SHP77 (cell line): ENCODE data around the gene MEGF6.

Source experiments
- DNase-seq, 2 experiments: peaks; one replicate each; lab custom pipeline; 2025; lab: John Stamatoyannopoulos, UW

MEGF6 gene

DNA sequence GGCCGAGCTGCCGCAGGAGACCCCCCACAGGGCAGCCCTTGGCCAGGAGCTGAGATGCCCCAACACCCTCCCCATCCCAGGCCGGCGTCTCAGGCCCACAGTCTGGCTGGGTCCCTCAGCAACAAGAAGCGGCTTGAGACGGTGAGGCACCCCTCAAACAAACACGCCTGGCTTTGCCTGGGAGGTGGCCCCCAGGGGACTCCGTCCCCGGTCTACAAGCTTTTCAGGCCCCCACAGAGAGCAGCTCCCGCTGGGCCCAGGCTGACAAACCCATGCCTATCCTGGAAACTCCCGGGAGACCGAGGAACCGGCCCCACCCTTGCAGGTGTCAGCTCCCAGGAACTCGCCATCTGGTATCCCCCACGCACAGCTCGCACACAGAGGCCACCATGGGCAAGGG lies 89.9 kb downstream of the MEGF6 start:
- no peak for DNase-seq

DNA sequence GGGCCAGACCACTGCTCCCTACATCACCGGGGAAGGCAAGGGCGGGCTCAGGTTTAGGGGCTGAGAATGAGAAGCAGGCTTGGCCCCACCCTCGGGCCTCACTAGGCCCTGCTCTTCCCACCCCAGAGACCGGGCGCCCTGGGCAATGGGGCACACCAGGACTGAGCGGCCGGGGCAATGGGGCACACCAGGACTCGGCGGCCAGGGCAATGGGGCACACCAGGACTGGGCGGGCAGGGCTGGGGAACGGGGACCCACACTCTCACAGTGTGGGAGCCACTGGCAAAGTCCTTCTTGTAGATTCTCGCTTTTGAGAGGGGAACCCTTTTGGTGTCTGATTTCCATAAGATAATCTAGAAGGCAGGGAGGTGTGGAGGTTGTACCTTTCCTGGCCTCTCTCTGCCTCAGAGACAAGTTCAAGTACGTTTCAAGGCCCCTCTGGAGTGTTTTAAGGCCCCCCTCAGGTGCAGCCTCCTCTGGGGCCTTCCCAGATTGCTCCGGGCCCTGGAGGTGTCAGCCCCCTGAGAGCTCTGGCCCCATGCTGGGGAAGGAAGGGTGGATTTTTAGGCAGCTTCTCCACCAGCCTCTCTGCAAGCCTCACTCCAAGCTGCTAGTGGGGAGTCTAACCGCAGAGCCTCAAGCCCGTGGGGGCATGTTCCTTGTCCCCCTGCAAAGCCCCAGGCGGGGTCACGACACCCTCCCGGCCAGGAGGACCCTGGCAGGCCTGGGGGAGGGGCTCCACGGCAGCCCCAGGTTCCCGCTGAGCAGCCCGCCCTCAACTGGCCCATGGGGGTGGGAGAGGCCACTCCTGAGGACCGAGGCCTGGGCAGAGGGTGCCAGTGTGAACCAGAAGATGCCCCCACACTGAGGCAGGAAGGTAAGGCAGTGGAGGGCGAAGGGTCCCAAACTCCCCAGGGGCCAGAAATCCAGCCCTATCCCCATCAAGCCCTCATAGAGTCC lies 90.6 kb downstream of the MEGF6 start:
- no peak for DNase-seq

DNA sequence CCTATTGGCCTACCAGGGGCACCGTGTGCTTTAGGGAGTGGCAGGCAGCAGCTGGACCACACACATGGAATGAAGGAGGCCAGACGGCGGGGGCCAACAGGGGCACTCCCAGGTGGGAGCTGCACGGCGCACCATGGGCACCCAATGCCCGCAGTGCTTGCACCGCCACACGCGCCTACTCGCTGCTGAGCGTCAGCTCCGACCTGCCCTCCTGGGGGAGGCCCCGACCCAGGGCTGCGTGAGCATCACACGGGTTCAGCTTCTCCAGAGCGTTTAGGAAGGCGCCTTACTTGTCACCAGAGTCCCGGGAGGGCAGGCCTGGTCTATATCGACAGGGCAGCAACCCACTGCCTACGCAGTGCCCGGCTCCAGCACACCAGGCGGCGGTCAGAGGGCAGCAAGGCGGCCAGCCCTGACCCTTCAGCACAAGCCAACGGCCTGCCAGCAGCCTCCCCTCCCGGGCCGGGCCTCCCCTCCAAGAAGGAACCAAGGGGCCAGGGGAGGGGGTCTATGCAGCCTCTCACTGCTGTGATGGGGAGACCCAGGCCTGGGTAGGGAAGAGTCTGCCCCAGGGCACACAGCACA lies 91.9 kb downstream of the MEGF6 start:
- DNase-seq: no peak

DNA sequence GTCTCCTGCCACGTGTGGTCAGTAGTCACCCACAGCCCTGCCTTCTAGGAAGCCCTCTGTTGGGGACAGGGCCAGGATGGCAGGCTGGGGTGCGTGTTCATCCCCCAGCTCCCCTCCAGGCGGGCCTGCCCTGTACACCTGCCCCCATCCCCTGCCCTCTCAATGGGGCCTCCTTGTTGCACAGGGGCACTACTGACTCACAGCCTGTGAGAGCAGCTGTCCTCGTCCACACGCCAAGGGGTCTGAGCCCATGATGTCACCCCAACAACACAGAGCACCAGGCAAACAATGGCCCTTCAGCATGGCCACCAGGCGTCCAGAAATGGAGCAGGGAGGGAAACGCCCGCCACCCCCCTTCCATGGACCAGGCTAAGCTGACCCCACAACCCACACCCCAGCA lies 92.6 kb downstream of the MEGF6 start:
- DNase-seq: no peak

DNA sequence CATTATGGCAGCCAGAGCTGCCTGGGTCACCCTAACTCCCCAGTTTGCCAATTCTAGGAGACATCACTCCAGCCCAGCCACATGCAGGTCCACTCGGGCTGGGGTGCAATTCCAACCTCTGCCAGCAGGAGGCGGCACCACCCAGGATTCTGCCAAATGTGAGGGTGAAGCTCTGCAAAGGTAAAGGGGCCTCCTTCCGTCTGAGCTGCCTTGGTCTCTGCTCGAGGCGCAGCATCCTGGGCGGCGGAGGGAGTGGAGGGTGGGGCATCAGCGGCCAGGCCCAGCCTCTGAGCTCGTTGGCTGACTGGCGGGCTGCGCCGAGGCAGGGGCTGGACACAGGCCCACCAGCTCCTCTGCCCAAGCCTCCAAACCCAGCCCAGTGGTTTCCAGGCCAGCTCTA lies 93.1 kb downstream of the MEGF6 start:
- no peak for DNase-seq

DNA sequence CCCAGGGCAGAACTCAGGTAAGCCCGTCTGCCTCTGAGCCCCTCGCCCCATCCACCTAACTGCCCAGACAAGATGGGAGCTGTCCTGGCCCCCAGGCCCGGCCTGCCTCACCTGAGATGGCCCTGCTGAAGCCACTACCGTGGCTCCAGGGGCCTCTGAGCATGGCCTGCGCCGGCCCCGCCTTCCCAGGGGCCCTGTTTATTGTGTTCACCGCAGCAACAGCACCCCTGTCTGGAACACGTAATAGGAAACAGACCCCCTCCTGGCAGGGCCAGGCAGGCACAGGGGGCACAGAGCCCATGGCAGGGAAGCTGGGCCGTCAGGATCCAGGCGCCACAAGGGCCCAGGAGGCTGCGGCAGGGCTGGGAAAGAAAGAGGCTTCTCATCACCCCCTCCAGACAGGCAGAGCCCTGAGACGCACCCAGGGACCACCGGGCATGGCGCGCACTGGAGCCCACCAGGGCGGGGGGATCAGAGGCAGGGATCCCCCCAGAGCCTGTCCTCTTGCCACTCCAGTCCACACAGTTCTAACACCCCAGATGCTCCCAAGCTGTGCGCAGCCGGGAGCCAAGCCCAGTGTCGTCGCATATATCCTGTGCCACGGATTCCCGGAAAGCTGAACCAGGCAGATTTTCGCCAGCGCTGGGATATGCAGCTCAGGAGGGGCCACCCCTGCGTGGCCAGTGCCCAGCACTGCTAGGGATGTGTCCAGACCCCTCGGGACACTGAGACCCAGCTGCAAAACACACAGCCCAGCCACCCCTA lies 94.2 kb downstream of the MEGF6 start:
- no peak for DNase-seq

DNA sequence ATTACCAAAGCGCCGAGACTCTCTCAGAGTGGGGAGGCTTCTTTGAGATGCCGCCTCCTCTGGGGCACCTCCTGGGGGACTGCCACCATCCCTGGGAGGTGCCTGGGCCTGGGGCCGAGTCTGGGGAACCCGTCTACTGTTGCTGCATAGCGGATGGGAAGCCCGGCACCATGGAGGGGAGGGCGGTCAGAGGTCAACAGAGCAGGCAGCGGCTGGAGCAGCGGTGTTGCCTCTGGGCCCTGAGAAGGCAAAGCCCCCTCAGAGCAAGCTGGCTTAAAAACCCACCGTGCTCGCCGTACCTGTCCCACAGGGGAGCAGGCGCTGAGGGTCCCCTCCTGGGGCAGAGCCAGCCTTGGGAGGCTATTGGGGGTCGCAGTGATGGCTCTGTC lies 94.8 kb downstream of the MEGF6 start:
- DNase-seq: no peak

DNA sequence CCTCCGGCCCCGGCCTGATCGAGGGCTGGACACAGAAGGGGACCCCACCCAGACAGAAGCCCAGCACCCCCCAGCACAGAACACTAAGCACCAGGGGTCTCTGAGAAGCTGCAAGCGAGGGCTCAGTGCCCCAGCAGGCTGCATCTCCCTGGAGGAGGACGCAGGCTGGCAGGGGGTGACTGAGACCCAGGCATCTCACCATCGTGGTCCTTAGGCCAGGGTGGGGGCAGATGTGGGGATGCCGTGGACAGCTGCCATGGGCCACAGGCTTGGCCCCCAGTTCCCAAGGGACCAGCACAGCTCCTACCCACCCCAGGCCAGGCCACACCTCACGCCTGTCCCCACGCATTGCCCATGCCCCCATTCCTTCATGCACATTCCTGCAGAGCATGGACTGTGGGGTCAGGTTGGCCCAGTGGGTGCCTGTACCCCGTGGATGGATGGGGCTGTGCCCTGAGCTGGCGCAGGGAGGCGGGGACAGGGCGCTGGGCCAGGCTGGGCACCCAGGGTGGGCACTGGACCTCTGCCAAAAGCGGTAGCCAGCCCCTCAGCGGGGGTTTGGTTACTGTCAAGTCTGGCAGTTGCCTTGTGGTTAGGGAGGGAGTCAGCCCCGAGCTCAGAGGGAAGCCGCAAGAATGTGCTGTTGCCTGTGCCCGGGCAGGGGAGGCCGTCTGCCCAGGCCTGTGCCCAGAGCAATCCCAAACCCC lies 95.4 kb downstream of the MEGF6 start:
- no peak for DNase-seq

DNA sequence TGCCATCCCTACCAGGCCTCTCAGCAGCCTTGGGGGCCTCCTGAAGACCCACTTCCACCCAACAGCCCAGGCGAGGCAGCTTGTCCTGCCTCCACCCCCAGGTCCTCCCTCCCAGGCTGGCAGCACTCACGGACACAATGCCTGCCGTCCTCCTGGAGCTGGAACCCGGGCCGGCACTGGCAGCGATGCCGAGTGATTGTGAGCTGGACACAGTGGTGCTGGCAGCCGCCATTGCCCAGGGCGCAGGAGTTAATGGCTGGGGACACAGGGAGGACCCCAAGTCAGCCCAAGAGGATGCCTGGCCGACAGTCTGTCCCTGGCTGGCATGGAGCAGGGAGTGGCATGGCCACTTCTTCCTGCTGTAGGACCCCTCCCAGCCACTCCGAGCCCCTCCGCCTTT lies 96.0 kb downstream of the MEGF6 start:
- DNase-seq: no peak

DNA sequence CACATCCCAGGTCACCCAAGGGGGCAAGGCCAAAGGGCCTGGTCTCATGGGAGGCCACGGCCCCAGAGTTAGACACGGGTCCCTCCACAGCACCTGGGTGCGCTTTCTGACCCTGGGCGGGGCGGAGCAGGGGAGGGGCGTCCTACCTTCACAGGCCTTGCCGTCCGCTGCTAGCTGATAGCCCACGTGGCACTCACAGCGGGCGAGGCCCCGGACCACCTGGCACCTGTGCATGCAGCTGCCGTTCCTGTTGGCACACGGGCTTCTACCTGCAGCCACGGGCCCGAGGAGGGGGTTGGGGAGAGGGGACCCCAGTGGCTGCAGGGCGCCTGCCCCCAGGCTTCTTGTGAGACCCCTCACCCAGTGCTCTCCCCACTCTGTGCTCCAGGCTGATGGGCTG lies 96.9 kb downstream of the MEGF6 start:
- DNase-seq: no peak

DNA sequence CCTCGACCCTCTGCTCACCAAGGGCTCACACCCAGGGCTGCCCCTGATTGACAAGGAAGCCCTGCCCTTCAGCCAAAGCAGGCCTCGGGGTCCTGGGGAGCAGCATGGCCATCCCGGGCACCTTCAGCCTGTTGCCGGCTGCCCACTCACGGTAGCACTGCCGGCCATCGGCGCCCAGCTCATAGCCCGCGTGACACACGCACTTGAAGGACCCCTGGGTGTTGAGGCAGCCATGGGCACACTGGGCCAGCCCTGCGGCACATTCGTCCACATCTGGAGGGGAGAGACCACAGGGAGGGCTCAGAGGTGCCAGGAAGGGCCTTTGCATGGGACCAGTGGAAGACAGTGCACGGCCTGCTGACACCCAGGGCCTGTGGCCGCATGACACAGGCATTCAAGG lies 99.5 kb downstream of the MEGF6 start:
- DNase-seq: no peak

DNA sequence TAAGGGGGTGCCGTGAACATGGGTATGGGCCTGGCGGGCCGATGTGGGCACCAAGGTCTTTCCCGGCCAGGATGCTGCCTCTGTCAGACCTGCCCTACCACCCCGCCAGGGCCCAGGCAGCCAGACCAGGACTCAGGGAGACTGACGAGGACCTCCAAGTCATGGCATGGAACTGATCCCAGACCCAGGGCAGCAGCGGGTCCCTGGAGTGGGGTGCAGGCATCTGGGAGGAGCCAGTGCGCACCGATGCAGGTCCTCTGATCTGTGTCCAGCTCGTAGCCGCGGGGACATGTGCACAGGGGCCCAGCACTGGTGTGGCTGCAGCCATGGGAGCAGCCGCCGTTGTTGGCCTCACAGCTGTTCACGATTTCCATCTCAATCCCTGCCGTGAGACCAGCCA lies 100.0 kb downstream of the MEGF6 start:
- no peak for DNase-seq

DNA sequence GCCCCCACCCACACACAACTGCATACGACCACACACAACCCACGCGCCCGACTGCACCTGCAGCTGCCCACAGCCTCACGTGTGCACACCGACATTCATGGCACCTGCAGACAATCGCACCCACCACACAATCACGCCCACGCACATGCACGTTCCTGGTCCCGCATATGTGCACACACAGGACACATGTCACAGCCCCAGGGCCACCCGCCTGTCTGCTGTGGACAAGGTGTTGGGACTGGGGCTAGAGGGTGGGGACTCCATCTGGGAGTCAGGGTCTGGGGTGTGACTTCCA lies 100.4 kb downstream of the MEGF6 start:
- no peak for DNase-seq

DNA sequence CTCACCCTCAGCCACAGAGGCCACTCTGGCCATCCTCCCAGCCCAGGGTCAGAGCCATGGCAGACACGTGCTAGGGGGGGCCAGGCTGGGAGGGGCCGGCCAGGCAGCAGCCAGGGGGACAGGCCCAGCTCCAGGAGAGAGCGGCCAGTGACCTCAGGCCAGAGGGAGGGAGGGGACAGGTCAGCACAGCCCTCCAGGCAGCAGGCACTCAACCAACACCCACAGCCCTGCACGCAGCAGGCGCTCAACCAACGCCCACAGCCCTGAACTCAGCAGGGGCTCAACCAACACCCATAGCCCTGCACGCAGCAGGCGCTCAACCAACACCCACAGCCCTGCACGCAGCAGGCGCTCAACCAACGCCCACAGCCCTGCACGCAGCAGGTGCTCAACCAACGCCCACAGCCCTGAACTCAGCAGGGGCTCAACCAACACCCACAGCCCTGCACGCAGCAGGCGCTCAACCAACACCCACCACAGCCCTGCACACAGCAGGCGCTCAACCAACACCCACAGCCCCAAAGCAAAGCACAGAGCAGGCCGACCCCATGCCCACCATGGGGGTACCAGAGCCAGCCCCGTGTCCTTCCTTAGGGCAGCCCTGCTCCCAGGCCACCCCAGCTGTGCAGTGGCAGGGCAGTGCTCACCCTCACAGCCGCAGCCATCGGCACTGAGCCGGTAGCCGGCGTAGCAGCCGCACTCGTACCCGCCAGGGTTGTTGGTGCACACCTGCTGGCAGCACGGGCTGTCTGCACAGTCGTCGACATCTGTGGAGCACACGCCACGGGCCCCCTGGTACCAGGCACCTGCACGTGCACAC lies 101.0 kb downstream of the MEGF6 start:
- no peak for DNase-seq

DNA sequence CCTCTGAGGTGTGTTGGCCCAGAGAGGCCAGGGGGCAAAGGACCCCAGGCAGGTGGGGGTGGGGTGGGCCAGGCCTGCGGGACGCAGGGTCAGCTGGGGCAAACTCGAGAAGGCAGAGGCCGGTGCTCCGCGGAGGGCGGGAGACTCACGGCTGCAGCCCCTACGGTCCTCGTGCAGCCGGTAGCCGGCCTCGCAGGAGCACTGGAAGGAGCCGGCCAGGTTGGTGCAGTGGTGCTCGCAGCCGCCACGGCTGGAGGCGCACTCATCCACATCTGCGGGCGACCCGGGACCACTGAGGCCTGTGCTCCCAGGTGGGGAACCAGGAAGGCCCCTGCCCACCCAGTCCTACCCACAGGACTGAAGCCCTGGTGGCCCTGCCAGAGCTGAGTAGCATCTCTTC lies 101.6 kb downstream of the MEGF6 start:
- DNase-seq: no peak

DNA sequence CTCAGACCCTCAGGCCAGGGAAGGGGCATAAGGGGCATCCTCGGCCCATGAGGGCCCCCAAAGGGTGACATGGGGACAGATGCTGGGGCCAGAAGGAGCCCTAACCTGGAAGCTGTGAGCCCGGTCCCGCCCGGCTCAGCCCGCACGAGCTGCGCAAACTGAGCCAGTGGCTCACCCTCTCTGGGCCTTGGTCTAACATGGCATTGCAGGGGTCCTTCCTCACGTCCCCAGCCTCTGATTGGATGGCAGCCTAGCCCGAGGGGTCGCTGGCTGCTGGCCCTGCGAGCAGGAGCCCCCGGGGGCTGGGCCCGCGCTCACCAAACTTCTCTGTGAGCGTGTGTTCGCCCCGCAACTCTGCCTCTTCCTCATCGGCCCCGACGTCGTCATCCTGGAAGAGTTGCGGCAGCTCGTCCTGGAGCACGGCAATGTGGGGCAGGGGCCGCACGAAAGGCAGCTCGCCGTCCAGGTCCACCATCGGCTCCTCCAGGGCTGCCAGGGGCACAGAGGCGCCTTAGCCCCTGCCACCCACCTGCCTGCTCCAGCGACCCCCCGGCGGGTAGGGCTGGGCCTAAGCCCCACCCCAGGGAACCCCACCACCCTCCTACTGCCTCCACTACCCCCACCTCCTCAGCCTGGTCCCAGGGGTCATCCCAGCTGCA lies 102.4 kb downstream of the MEGF6 start:
- DNase-seq: no peak

DNA sequence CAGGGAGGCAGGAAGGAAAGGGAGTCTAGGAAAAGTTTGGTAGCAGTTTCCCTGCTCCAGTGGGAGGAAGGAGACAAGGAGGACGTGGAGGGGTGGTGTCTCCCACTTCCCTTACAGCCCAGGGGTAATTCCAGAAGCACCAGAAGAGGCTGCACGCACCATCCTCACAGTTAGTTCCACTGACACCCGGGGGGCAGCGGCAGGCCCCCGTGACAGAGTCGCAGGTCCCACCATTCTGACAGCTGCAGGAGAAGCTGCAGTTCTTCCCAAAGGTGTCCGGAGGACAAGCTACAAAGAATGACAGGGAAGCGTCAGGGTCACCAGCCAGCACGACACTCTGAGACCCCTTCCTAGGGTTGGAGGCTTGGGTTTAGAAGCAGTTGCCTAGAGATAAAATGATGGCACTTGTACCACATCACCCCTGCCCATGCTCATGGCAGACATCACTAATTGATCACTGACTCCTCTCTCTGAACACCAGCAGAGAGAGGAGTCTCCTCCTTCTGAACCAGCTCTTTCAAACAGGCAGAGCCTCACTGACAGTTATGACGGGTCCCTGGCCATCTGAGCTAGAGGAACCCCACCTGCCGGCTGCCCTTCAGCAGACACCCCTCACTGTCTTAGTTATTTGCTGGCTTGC lies 103.6 kb downstream of the MEGF6 start:
- DNase-seq: no peak

DNA sequence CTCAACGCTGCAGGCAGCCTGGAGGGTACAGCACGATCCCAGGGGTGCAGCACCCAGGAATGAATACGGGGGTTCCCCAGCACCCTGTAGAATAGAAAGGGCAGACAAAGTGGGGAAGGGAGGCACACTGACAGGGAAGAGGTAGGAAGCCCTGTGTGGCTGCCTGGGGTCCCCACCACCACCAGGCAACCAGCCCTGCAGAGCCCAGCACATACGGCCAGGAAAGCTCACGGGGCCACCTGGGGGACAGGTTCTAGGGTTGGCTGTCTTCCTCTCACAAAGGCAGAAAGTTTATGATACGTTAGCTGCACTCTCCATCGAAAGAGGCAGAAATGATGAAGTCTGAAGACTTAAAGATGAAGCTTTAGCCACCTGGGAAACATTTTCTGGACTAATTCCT lies 104.4 kb downstream of the MEGF6 start:
- no peak for DNase-seq

DNA sequence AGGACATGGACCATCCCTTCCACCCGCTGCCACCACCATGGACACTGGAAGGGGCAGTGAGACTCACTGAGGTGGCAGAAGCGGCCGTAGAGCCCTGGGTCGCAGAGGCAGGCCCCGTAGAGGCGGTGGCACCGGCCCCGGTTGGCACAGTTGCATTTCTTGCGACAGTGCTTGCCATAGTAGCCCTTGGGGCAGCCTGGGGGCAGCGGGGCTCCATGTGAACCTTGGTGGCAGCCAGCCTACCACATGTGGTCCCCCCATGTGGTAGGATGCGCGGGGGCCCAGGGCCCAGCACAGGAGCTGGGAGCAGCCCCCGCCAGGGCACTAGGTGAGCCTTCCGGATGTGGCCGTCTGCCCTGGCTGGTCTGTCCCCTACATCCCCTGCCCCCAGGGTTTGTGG lies 105.3 kb downstream of the MEGF6 start:
- DNase-seq: no peak

DNA sequence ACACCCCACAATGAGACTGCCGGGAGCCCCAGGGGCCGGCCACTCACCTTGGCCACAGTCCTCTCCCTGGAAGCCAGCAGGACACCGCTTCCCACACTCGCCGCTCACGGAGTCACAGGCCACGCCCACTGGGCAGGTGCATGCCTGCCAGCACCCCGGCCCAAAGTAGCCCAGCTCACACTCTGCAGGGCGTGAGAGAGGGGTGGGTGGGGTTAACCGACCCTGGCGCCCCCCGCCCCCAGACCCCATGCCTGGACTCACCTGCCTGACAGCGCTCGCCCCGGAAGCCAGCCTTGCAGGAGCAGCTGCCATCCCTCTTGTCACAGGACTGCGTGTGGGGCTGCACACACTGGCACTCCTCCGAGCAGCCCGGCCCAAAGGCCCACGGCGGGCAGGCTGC lies 106.1 kb downstream of the MEGF6 start:
- no peak for DNase-seq

DNA sequence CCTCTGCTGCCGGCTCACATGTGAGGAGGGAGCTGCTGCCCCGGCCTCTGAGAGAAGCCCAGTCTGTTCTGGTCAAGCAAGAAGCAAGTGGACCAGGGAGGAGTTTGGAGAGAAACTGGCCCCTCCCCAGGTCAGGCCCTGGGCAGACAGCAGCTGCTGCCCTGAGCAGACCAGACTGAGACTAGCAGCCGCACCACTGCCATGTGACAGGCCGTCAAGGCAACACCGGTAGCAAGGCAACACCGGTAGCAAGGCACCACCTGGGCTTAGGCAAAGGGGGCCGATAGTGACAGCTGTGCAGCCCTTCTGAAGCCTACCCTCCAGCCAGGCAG lies 106.5 kb downstream of the MEGF6 start:
- DNase-seq: no peak
